ENCODE data around the gene CNNM2. TPM values are rescaled to one million over a fixed set of nuclear protein-coding genes. Genes with fewer than 3 reads are reported as not detected.
A peak's percentile ranks its signal among the peaks of the same experiment; 100 is the strongest.

The CNNM2 gene
- total and polyA plus RNA-seq, 8 donors, result 0.76 to 45.5 (median 6.3) TPM

- Histone ChIP-seq H3K27me3 (no peaks in the 10 kb centered on the region), H3K27ac (peak overlapping the region in 1 of 5 donors; percentile 73), H3K9me3 (no peaks in the 10 kb centered on the region), H3K4me1 (peaks cover 0 to 18% (median 7%) of the 10 kb centered on the region in 4 donors), H3K4me3 (no peak overlapping the region), H3K36me3 (peaks cover 0 to 11% (median 9%) of the 10 kb centered on the region in 4 donors)
- DNase-seq, result no peak
- no peak for TF ChIP-seq POLR2A (IDR thresholded peaks at IDR 0.05)
- no peak for TF ChIP-seq POLR2AphosphoS5 (IDR thresholded peaks at IDR 0.05)
- TF ChIP-seq CTCF (IDR thresholded peaks at IDR 0.05), result no peak
- TF ChIP-seq EP300 (IDR thresholded peaks at IDR 0.05), result no peak
- intact Hi-C loops (cut with DNase I; ENCODE audit: low total_unique reads), result no loop called here
- WGBS, 5 donors, result 47 to 63% (median 58%) methylated on average over 4 of the region's 4 CpGs
Measured at GRCh38 chr10:103055105-103055504, 137.0 kb downstream of the CNNM2 start.

GRCh38 chr10:103058034-103058433, 139.9 kb downstream of the CNNM2 start:
- no peak overlapping the region for H3K4me3 ChIP-seq
- intact Hi-C loops (cut with DNase I; ENCODE audit: low total_unique reads), result no loop called here
- TF ChIP-seq POLR2AphosphoS5 (IDR thresholded peaks at IDR 0.05) (no peak), EP300 (IDR thresholded peaks at IDR 0.05) (no peak), POLR2A (IDR thresholded peaks at IDR 0.05) (no peak), CTCF (IDR thresholded peaks at IDR 0.05) (no peak)
- H3K27me3 ChIP-seq, result no peaks in the 10 kb centered on the region
- WGBS, 5 donors, result 69 to 83% (median 80%) methylated on average over 3 of the region's 3 CpGs
- no peak for DNase-seq
- peaks cover 0 to 18% (median 7%) of the 10 kb centered on the region in 4 donors for H3K4me1 ChIP-seq
- peak overlapping the region in 1 of 5 donors; percentile 50 for H3K27ac ChIP-seq
- peaks cover 0 to 9% (median 8%) of the 10 kb centered on the region in 4 donors for H3K36me3 ChIP-seq
- H3K9me3 ChIP-seq, result no peaks in the 10 kb centered on the region

GRCh38 chr10:103060575-103060974, 142.5 kb downstream of the CNNM2 start:
- H3K36me3 ChIP-seq, result peaks cover 0 to 13% (median 10%) of the 10 kb centered on the region in 4 donors
- no peak overlapping the region for H3K27ac ChIP-seq
- 72 to 90% (median 87%) methylated on average over 2 of the region's 2 CpGs for WGBS, 5 donors
- no peaks in the 10 kb centered on the region for H3K27me3 ChIP-seq
- TF ChIP-seq CTCF (IDR thresholded peaks at IDR 0.05) (no peak), EP300 (IDR thresholded peaks at IDR 0.05) (no peak), POLR2A (IDR thresholded peaks at IDR 0.05) (no peak), POLR2AphosphoS5 (IDR thresholded peaks at IDR 0.05) (no peak)
- H3K4me1 ChIP-seq, result no peaks in the 10 kb centered on the region
- intact Hi-C loops (cut with DNase I; ENCODE audit: low total_unique reads), result no loop called here
- no peaks in the 10 kb centered on the region for H3K9me3 ChIP-seq
- H3K4me3 ChIP-seq, result no peak overlapping the region
- no peak for DNase-seq

- Histone ChIP-seq H3K27me3 (no peaks in the 10 kb centered on the region), H3K4me3 (no peak overlapping the region), H3K4me1 (no peaks in the 10 kb centered on the region), H3K27ac (no peak overlapping the region), H3K36me3 (peaks cover 0 to 13% (median 6%) of the 10 kb centered on the region in 4 donors), H3K9me3 (no peaks in the 10 kb centered on the region)
- WGBS, 5 donors, result 79 to 87% (median 84%) methylated on average over 15 of the region's 15 CpGs
- TF ChIP-seq POLR2AphosphoS5 (IDR thresholded peaks at IDR 0.05) (no peak), EP300 (IDR thresholded peaks at IDR 0.05) (no peak), POLR2A (IDR thresholded peaks at IDR 0.05) (no peak), CTCF (IDR thresholded peaks at IDR 0.05) (no peak)
- intact Hi-C loops (cut with DNase I; ENCODE audit: low total_unique reads), result no loop called here
- DNase-seq, result no peak
Measured at GRCh38 chr10:103062854-103063590, 144.9 kb downstream of the CNNM2 start.
